PC-9 (cell line): ENCODE data around the gene UBE4B. TPM values are rescaled to one million over a fixed set of nuclear protein-coding genes. Genes with fewer than 3 reads are reported as not detected.

Experiments
- BruUV-seq: library from RNA; stranded (reverse); fragments of 400-500 nt; replicated peaks from 2 replicates; lab custom pipeline; 2021; lab: Mats Ljungman, UMichigan
- CTCF ChIA-PET: fragments of 300-600 bp; sonication (Branson Sonifier 250); formaldehyde crosslinking; loops from one replicate; lab custom pipeline; 2022; ENCODE audit warnings: antibody characterized with exemption; lab: Charles Lee
- POLR2A ChIA-PET: fragments of 300-600 bp; sonication (Branson Sonifier 250); formaldehyde crosslinking; loops from one replicate; lab custom pipeline; 2022; ENCODE audit warnings: antibody characterized with exemption; ENCODE audit not compliant: unreplicated experiment; lab: Charles Lee
- DNase-seq, 2 experiments: peaks; one replicate each; pipeline versions ENCODE4 v3.0.0 to v3.0.0-alpha.2; 2015 to 2022; ENCODE audit warnings: mixed read lengths in 1 of 2
- H2AFZ ChIP-seq: fragments of 200-600 bp; sonication (generic); 2 replicates; pipeline ENCODE4 v1.8.1; 2017; ENCODE audit warnings: antibody characterized with exemption
- H3F3A ChIP-seq: fragments of 200-600 bp; sonication (generic); 2 replicates; pipeline ENCODE4 v1.8.1; 2017; ENCODE audit warnings: antibody characterized with exemption, mild to moderate bottlenecking, low read depth; ENCODE audit not compliant: insufficient read depth
- H3K27ac ChIP-seq: fragments of 200-600 bp; sonication (generic); 2 replicates; pipeline ENCODE4 v1.6.1; 2016; ENCODE audit warnings: mixed run types
- H3K27me3 ChIP-seq: fragments of 200-600 bp; sonication (generic); 2 replicates; pipeline ENCODE4 v1.6.1; 2016; ENCODE audit warnings: low read depth, mixed run types; ENCODE audit not compliant: insufficient read depth
- H3K36me3 ChIP-seq: fragments of 200-600 bp; sonication (generic); 2 replicates; pipeline ENCODE4 v1.6.1; 2016; ENCODE audit warnings: low read depth, mixed run types
- H3K4me1 ChIP-seq: fragments of 200-600 bp; sonication (generic); replicated peaks from 2 replicates; pipeline ENCODE4 v1.6.1; 2016; ENCODE audit warnings: mixed run types; ENCODE audit not compliant: insufficient read depth
- H3K4me2 ChIP-seq: fragments of 200-600 bp; sonication (generic); 2 replicates; pipeline ENCODE4 v1.6.1; 2017; ENCODE audit warnings: mixed run types
- H3K4me3 ChIP-seq: fragments of 200-600 bp; sonication (generic); 2 replicates; pipeline ENCODE4 v1.6.1; 2016; ENCODE audit warnings: mixed run types
- H3K79me2 ChIP-seq: fragments of 200-600 bp; sonication (generic); 2 replicates; pipeline ENCODE4 v1.6.1; 2017; ENCODE audit warnings: low read depth, mixed run types
- H3K9me2 ChIP-seq: fragments of 200-600 bp; sonication (generic); 2 replicates; pipeline ENCODE4 v1.8.1; 2017; ENCODE audit warnings: mild to moderate bottlenecking; ENCODE audit not compliant: insufficient read depth
- H3K9me3 ChIP-seq: fragments of 200-600 bp; sonication (generic); 2 replicates; pipeline ENCODE4 v1.8.1; 2016; ENCODE audit warnings: low read depth; ENCODE audit not compliant: insufficient read depth
- H4K20me1 ChIP-seq: fragments of 200-600 bp; sonication (generic); 2 replicates; pipeline ENCODE4 v1.8.1; 2017; ENCODE audit not compliant: insufficient read depth
- CTCF ChIP-seq: fragments of 200-600 bp; sonication (generic); conservative IDR thresholded peaks from 2 replicates; pipeline ENCODE4 v1.6.1; 2017; ENCODE audit warnings: mixed run types, antibody characterized with exemption, mild to moderate bottlenecking, moderate library complexity
- EZH2 ChIP-seq: fragments of 200-600 bp; sonication (generic); IDR thresholded peaks from 2 replicates; pipeline ENCODE4 v1.8.0; 2017; ENCODE audit warnings: antibody characterized with exemption, low read depth
- intact Hi-C: fragments of 100-400 bp; cut with micrococcal nuclease; formaldehyde crosslinking; loops from one replicate; pipeline ENCODE4 v1.10.0; 2022; ENCODE audit not compliant: unreplicated experiment
- total RNA-seq: library from RNA; stranded (reverse); gene quantifications from 2 replicates; pipeline ENCODE4 v1.2.3, GENCODE V29; 2021

Gene UBE4B
- total RNA-seq, 1 experiment from 2014 or later = 59.1 TPM

- Histone ChIP-seq H4K20me1 (no peaks in the 10 kb centered on the region), H3K9me3 (no peaks in the 10 kb centered on the region), H3K4me2 (no peak overlapping the region), H3K36me3 (no peaks in the 10 kb centered on the region), H3K4me1 (no peaks in the 10 kb centered on the region), H3K4me3 (no peak overlapping the region), H3F3A (no peaks in the 10 kb centered on the region), H3K27ac (no peak overlapping the region), H3K79me2 (no peaks in the 10 kb centered on the region), H3K27me3 (no peaks in the 10 kb centered on the region), H3K9me2 (no peaks in the 10 kb centered on the region), H2AFZ (no peak overlapping the region)
- ChIA-PET CTCF (interaction anchor here (0.6 kb wide), 1 partner anchor 114 kb away, joined by 3 read pairs; no protein-coding TSS in a partner anchor), POLR2A (no interaction called here)
- no TSS peak for BruUV-seq
- TF ChIP-seq CTCF (no peak), EZH2 (no peak)
- DNase-seq = no peak
- intact Hi-C loops = no loop called here
Measured at GRCh38 chr1:10189659-10190058, 156.9 kb downstream of the UBE4B start.

- Histone ChIP-seq H3K4me2 (no peak overlapping the region), H3K36me3 (no peaks in the 10 kb centered on the region), H3K9me2 (no peaks in the 10 kb centered on the region), H3K4me1 (peaks cover 3% of the 10 kb centered on the region; the same call in 1 of the 2 replicates), H4K20me1 (no peaks in the 10 kb centered on the region), H3K9me3 (no peaks in the 10 kb centered on the region), H3K4me3 (no peak overlapping the region), H3K79me2 (no peaks in the 10 kb centered on the region), H2AFZ (no peak overlapping the region), H3F3A (no peaks in the 10 kb centered on the region; the same call in 1 of the 2 replicates), H3K27ac (no peak overlapping the region), H3K27me3 (no peaks in the 10 kb centered on the region)
- TF ChIP-seq CTCF (no peak), EZH2 (no peak)
- intact Hi-C loops = no loop called here
- POLR2A ChIA-PET = no interaction called here
- BruUV-seq = no TSS peak
- CTCF ChIA-PET = no interaction called here
- DNase-seq = no peak
Measured at GRCh38 chr1:10192263-10192662, 159.5 kb downstream of the UBE4B start.

- no peaks in the 10 kb centered on the region for H3K27me3 ChIP-seq
- no peaks in the 10 kb centered on the region for H4K20me1 ChIP-seq
- H3K36me3 ChIP-seq = no peaks in the 10 kb centered on the region
- ChIA-PET CTCF (no interaction called here), POLR2A (interaction anchor here (0.6 kb wide), 1 partner anchor 238 kb away, joined by 13 read pairs; no protein-coding TSS in a partner anchor)
- BruUV-seq = no TSS peak
- no peak for DNase-seq
- H2AFZ ChIP-seq = no peak overlapping the region
- no peaks in the 10 kb centered on the region for H3K9me3 ChIP-seq
- no peak overlapping the region for H3K4me3 ChIP-seq
- no peaks in the 10 kb centered on the region for H3K9me2 ChIP-seq
- H3F3A ChIP-seq = no peaks in the 10 kb centered on the region; the same call in 1 of the 2 replicates
- H3K27ac ChIP-seq = no peak overlapping the region
- peaks cover 3% of the 10 kb centered on the region; the same call in 1 of the 2 replicates for H3K4me1 ChIP-seq
- no peak for TF ChIP-seq EZH2
- TF ChIP-seq CTCF = no peak
- H3K79me2 ChIP-seq = no peaks in the 10 kb centered on the region
- intact Hi-C loops = no loop called here
- no peak overlapping the region for H3K4me2 ChIP-seq
Measured at GRCh38 chr1:10193288-10193687, 160.5 kb downstream of the UBE4B start.
